HCT116 (cell line): ENCODE data around the gene PRICKLE1. TPM values are rescaled to one million over a fixed set of nuclear protein-coding genes. Genes with fewer than 3 reads are reported as not detected.

ENCODE experiments used
- ATAC-seq: fragments of 200-7000 bp; cut with Tn5 transposase; 2 replicates; pipeline ENCODE4 v1.9.1; 2020; ENCODE audit warnings: mild to moderate bottlenecking, moderate library complexity
- BruUV-seq: library from RNA; stranded (reverse); fragments of 400-500 nt; replicated peaks from 2 replicates; lab custom pipeline; 2021; lab: Mats Ljungman, UMichigan
- CTCF ChIA-PET: fragments of 300-600 bp; sonication (Branson Sonifier 250); formaldehyde crosslinking; loops from one replicate; lab custom pipeline; 2021; ENCODE audit warnings: antibody characterized with exemption; lab: Charles Lee
- POLR2A ChIA-PET: fragments of 300-600, 350-600 bp; sonication (Branson Sonifier 250); formaldehyde crosslinking; loops from one replicate; lab custom pipeline; 2021; ENCODE audit warnings: antibody characterized with exemption; lab: Charles Lee
- RAD21 ChIA-PET, 2 experiments: fragments of 300-600 bp; sonication (Branson Sonifier 250); formaldehyde crosslinking; loops; one replicate each; lab custom pipeline; 2023; ENCODE audit warnings: low total read pairs in 2 of 2; ENCODE audit not compliant: uncharacterized antibody in 2 of 2, unreplicated experiment in 2 of 2, low non-redundant PET in 1 of 2; lab: Charles Lee
- DNase-seq: peaks from one replicate; pipeline ENCODE4 v3.0.0-alpha.2; 2010; ENCODE audit warnings: low read depth, low spot score
- H2AFZ ChIP-seq: fragments of 200-600 bp; shearing (Covaris generic), sonication (generic); 2 replicates; pipeline ENCODE4 v1.6.1; 2017; ENCODE audit warnings: low read depth, mixed run types, mixed read lengths, antibody characterized with exemption, low read length; ENCODE audit not compliant: poor library complexity, severe bottlenecking
- H3K27ac ChIP-seq: 2 replicates; pipeline ENCODE4 v1.5.1; 2012; ENCODE audit warnings: low read depth, low read length
- H3K27me3 ChIP-seq: fragments of 200-600 bp; sonication (generic); 2 replicates; pipeline ENCODE4 v1.6.1; 2016; ENCODE audit warnings: mixed run types, low read length, mixed read lengths; ENCODE audit not compliant: insufficient read depth
- H3K36me3 ChIP-seq, 2 experiments: fragments of 200-500 bp in 1 of 2; fragments of 200-600 bp in 1 of 2; sonication (Bioruptor generic) in 1 of 2; sonication (generic) in 1 of 2; 2 replicates each; pipeline versions ENCODE4 v1.5.1 to v1.6.1; 2014 to 2016; ENCODE audit warnings: low read length in 2 of 2, inconsistent platforms in 1 of 2, mixed read lengths in 1 of 2, mixed run types in 1 of 2; ENCODE audit not compliant: insufficient read depth in 2 of 2, control insufficient read depth in 1 of 2
- H3K4me1 ChIP-seq, 2 experiments: fragments of 200-600 bp in 1 of 2; sonication (generic) in 1 of 2; 2 replicates each; pipeline versions ENCODE4 v1.5.1 to v1.6.1; 2012 to 2017; ENCODE audit warnings: low read length in 2 of 2, inconsistent platforms in 1 of 2, mild to moderate bottlenecking in 1 of 2, mixed read lengths in 1 of 2, mixed run types in 1 of 2, moderate library complexity in 1 of 2; ENCODE audit not compliant: insufficient read depth in 2 of 2, control insufficient read depth in 1 of 2
- H3K4me2 ChIP-seq: fragments of 200-600 bp; sonication (generic); 2 replicates; pipeline ENCODE4 v1.6.1; 2017; ENCODE audit warnings: mixed run types, low read length, mixed read lengths
- H3K4me3 ChIP-seq, 2 experiments: fragments of 200-600 bp in 1 of 2; sonication (generic) in 1 of 2; replicated peaks in 1 of 2; 2 replicates each; pipeline ENCODE4 v1.5.1; 2011 to 2016; ENCODE audit warnings: low read length in 2 of 2, control low read depth in 1 of 2, low read depth in 1 of 2, mild to moderate bottlenecking in 1 of 2, mixed read lengths in 1 of 2, mixed run types in 1 of 2
- H3K79me2 ChIP-seq: fragments of 200-600 bp; sonication (generic); 2 replicates; pipeline ENCODE4 v1.6.1; 2017; ENCODE audit warnings: mild to moderate bottlenecking, mixed run types, low read length, moderate library complexity, mixed read lengths; ENCODE audit not compliant: insufficient read depth
- H3K9ac ChIP-seq: fragments of 200-600 bp; sonication (generic); 2 replicates; pipeline ENCODE4 v1.6.1; 2016; ENCODE audit warnings: low read length, mixed read lengths
- H3K9me2 ChIP-seq: fragments of 200-600 bp; sonication (generic), shearing (Covaris generic); 2 replicates; pipeline ENCODE4 v1.6.1; 2017; ENCODE audit warnings: mixed run types, mild to moderate bottlenecking, moderate library complexity; ENCODE audit not compliant: insufficient read depth
- H3K9me3 ChIP-seq, 2 experiments: fragments of 200-500 bp in 1 of 2; fragments of 200-600 bp in 1 of 2; sonication (Bioruptor generic) in 1 of 2; sonication (generic) in 1 of 2; 2 replicates each; pipeline ENCODE4 v1.6.1; 2014 to 2017; ENCODE audit warnings: low read length in 2 of 2, mixed read lengths in 2 of 2, inconsistent platforms in 1 of 2, low read depth in 1 of 2, mild to moderate bottlenecking in 1 of 2, mixed run types in 1 of 2, moderate library complexity in 1 of 2; ENCODE audit not compliant: control insufficient read depth in 1 of 2, insufficient read depth in 1 of 2
- H4K20me1 ChIP-seq: fragments of 200-600 bp; sonication (generic), shearing (Covaris generic); 2 replicates; pipeline ENCODE4 v1.6.1; 2017; ENCODE audit warnings: mixed run types, mild to moderate bottlenecking, moderate library complexity; ENCODE audit not compliant: insufficient read depth
- CBX3 ChIP-seq: IDR thresholded peaks from 2 replicates; pipeline ENCODE4 v1.6.1; 2012; ENCODE audit warnings: low read depth
- CEBPB ChIP-seq: IDR thresholded peaks from 2 replicates; pipeline ENCODE4 v1.6.1; 2012; ENCODE audit warnings: low read depth
- ELF1 ChIP-seq: IDR thresholded peaks from 2 replicates; pipeline ENCODE4 v1.6.1; 2012; ENCODE audit warnings: low read depth, borderline replicate concordance
- FOSL1 ChIP-seq: IDR thresholded peaks from 2 replicates; pipeline ENCODE4 v1.6.1; 2012; ENCODE audit warnings: low read depth
- SIN3A ChIP-seq: IDR thresholded peaks from 2 replicates; pipeline ENCODE4 v1.6.1; 2012; ENCODE audit warnings: low read depth
- ZNF274 ChIP-seq: fragments of 200-500 bp; sonication (Bioruptor generic); IDR thresholded peaks from 2 replicates; pipeline ENCODE4 v1.6.1; 2014; ENCODE audit warnings: mild to moderate bottlenecking, low read depth, low read length, inconsistent platforms
- intact Hi-C: fragments of 100-400 bp; cut with micrococcal nuclease; formaldehyde crosslinking; loops from 2 replicates; pipeline ENCODE4 v1.10.0; 2022
- total RNA-seq: library from RNA; stranded (reverse); gene quantifications from one replicate; pipeline ENCODE4 v1.2.1, GENCODE V29; 2021; ENCODE audit not compliant: unreplicated experiment
- TF ChIP-seq, protein P1 (sequence below): IDR thresholded peaks from 2 replicates; pipeline ENCODE4 v1.6.1; 2012; ENCODE audit warnings: low read depth
- TF ChIP-seq, protein P2 (sequence below), 3 experiments: fragments of 200-600 bp in 1 of 3; sonication (generic) in 1 of 3; IDR thresholded peaks in 2 of 3; conservative IDR thresholded peaks in 1 of 3; 2 replicates each; pipeline ENCODE4 v1.5.1; 2012 to 2017; ENCODE audit warnings: low read depth in 2 of 3, low read length in 2 of 3, antibody characterized with exemption in 1 of 3, borderline replicate concordance in 1 of 3, control low read depth in 1 of 3, mild to moderate bottlenecking in 1 of 3, mixed read lengths in 1 of 3, mixed run types in 1 of 3, moderate library complexity in 1 of 3; ENCODE audit not compliant: insufficient read depth in 1 of 3
- TF ChIP-seq, protein P3 (sequence below): IDR thresholded peaks from 2 replicates; pipeline ENCODE4 v1.6.1; 2012
- TF ChIP-seq, protein P4 (sequence below): IDR thresholded peaks from 2 replicates; pipeline ENCODE4 v1.6.1; 2011; ENCODE audit warnings: mild to moderate bottlenecking, low read length, moderate library complexity; ENCODE audit not compliant: insufficient replicate concordance; ENCODE audit errors: extremely low read depth

Gene PRICKLE1
- total RNA-seq, 1 experiment from 2014 or later, result 1.3 TPM

DNA sequence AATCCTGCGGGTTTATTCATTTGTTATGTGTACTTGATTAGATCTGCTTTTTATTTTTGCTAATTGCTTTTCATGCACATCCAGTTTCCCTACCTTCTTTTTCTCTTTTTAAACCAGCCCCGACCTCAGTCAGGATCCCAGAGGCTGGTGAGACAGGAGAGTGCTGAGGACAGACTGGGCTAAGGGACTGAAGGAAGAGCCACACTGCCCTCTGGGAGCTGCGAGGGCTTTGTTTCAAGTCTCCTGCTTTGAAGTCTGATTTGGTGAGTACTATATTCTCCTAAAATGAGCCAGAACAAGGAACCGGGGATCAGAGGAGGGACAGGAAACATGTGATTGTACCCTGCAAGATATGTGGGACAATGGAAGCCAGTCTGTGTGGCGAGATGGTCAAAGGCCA is 23.9 kb downstream of the PRICKLE1 start (continued):
- TF ChIP-seq, protein P1, sequence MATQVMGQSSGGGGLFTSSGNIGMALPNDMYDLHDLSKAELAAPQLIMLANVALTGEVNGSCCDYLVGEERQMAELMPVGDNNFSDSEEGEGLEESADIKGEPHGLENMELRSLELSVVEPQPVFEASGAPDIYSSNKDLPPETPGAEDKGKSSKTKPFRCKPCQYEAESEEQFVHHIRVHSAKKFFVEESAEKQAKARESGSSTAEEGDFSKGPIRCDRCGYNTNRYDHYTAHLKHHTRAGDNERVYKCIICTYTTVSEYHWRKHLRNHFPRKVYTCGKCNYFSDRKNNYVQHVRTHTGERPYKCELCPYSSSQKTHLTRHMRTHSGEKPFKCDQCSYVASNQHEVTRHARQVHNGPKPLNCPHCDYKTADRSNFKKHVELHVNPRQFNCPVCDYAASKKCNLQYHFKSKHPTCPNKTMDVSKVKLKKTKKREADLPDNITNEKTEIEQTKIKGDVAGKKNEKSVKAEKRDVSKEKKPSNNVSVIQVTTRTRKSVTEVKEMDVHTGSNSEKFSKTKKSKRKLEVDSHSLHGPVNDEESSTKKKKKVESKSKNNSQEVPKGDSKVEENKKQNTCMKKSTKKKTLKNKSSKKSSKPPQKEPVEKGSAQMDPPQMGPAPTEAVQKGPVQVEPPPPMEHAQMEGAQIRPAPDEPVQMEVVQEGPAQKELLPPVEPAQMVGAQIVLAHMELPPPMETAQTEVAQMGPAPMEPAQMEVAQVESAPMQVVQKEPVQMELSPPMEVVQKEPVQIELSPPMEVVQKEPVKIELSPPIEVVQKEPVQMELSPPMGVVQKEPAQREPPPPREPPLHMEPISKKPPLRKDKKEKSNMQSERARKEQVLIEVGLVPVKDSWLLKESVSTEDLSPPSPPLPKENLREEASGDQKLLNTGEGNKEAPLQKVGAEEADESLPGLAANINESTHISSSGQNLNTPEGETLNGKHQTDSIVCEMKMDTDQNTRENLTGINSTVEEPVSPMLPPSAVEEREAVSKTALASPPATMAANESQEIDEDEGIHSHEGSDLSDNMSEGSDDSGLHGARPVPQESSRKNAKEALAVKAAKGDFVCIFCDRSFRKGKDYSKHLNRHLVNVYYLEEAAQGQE, result no peak
- no peak for TF ChIP-seq ZNF274
- TF ChIP-seq, protein P2, sequence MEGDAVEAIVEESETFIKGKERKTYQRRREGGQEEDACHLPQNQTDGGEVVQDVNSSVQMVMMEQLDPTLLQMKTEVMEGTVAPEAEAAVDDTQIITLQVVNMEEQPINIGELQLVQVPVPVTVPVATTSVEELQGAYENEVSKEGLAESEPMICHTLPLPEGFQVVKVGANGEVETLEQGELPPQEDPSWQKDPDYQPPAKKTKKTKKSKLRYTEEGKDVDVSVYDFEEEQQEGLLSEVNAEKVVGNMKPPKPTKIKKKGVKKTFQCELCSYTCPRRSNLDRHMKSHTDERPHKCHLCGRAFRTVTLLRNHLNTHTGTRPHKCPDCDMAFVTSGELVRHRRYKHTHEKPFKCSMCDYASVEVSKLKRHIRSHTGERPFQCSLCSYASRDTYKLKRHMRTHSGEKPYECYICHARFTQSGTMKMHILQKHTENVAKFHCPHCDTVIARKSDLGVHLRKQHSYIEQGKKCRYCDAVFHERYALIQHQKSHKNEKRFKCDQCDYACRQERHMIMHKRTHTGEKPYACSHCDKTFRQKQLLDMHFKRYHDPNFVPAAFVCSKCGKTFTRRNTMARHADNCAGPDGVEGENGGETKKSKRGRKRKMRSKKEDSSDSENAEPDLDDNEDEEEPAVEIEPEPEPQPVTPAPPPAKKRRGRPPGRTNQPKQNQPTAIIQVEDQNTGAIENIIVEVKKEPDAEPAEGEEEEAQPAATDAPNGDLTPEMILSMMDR (IDR thresholded peaks at IDR 0.05 in 2 of 3, conservative IDR thresholded peaks at IDR 0.05 in 1 of 3; ENCODE audit: borderline replicate concordance in 1 of 3, insufficient read depth in 1 of 3, low read depth in 2 of 3, low read length in 2 of 3), result no peak

DNA sequence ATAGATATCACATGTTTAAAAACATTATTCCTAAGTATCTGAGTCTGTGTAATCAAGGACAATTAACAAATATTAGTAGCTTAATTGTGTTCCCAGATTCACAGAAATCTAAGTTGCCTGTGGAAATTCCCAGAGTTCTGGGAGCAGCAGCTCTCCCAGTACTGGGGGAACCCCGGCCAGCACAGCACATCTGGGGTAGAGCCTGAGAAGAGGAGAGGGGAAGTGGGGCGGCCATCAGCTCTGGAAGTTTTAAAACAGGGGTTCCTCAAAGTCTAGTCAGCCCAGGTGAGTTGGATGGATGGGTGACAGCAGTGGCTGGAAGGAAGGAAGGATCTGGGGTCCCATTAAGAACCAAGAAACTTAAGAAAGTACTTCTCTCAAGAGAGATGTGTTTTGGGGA is 24.6 kb downstream of the PRICKLE1 start:
- no peak overlapping the region for H3K27ac ChIP-seq
- CTCF ChIA-PET, result no interaction called here
- H4K20me1 ChIP-seq, result no peaks in the 10 kb centered on the region
- H3K4me2 ChIP-seq, result no peak overlapping the region
- no peaks in the 10 kb centered on the region for H3K9me2 ChIP-seq
- no peak overlapping the region for H2AFZ ChIP-seq
- H3K36me3 ChIP-seq, result no peaks in the 10 kb centered on the region
- intact Hi-C loops, result loop anchor here (5.0 kb wide), 3 partner anchors 288 to 1618 kb away; partner anchors contain the start of gene YAF2
- RAD21 ChIA-PET, result no interaction called here
- ATAC-seq (no peak), DNase-seq (no peak)
- H3K9ac ChIP-seq, result no peak overlapping the region
- H3K79me2 ChIP-seq, result no peaks in the 10 kb centered on the region
- POLR2A ChIA-PET, result no interaction called here
- H3K4me3 ChIP-seq, result no peak overlapping the region
- no peaks in the 10 kb centered on the region for H3K9me3 ChIP-seq
- H3K27me3 ChIP-seq, result no peaks in the 10 kb centered on the region
- no TSS peak for BruUV-seq
- H3K4me1 ChIP-seq, result no peaks in the 10 kb centered on the region
- TF ChIP-seq SIN3A (no peak), FOSL1 (no peak), CBX3 (no peak), CEBPB (no peak), ELF1 (no peak)
- TF ChIP-seq, protein P3, sequence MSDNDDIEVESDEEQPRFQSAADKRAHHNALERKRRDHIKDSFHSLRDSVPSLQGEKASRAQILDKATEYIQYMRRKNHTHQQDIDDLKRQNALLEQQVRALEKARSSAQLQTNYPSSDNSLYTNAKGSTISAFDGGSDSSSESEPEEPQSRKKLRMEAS, result no peak
- TF ChIP-seq, protein P4, sequence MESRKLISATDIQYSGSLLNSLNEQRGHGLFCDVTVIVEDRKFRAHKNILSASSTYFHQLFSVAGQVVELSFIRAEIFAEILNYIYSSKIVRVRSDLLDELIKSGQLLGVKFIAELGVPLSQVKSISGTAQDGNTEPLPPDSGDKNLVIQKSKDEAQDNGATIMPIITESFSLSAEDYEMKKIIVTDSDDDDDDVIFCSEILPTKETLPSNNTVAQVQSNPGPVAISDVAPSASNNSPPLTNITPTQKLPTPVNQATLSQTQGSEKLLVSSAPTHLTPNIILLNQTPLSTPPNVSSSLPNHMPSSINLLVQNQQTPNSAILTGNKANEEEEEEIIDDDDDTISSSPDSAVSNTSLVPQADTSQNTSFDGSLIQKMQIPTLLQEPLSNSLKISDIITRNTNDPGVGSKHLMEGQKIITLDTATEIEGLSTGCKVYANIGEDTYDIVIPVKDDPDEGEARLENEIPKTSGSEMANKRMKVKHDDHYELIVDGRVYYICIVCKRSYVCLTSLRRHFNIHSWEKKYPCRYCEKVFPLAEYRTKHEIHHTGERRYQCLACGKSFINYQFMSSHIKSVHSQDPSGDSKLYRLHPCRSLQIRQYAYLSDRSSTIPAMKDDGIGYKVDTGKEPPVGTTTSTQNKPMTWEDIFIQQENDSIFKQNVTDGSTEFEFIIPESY, result no peak
- TF ChIP-seq, protein P2 (IDR thresholded peaks at IDR 0.05 in 2 of 3, conservative IDR thresholded peaks at IDR 0.05 in 1 of 3; ENCODE audit: borderline replicate concordance in 1 of 3, insufficient read depth in 1 of 3, low read depth in 2 of 3, low read length in 2 of 3), result no peak
